IMR-90 (cell line): Measurements from ENCODE around the gene PPIL4. TPM values are rescaled to one million over a fixed set of nuclear protein-coding genes. Genes with fewer than 3 reads are reported as not detected.

Experiments used
- ATAC-seq: fragments of 200-7000 bp; cut with Tn5 transposase; 2 replicates; pipeline ENCODE4 v1.9.1; 2020; ENCODE audit warnings: low read depth, mild to moderate bottlenecking, moderate library complexity
- BruUV-seq: library from RNA; stranded (reverse); fragments of 400-500 nt; replicated peaks from 2 replicates; lab custom pipeline; 2021; lab: Mats Ljungman, UMichigan
- CTCF ChIA-PET: fragments of 300-600 bp; formaldehyde crosslinking; extraction: SDS; loops from one replicate; lab custom pipeline; 2021; ENCODE audit warnings: antibody characterized with exemption; lab: Yijun Ruan, JAX
- POLR2A ChIA-PET: fragments of 300-600 bp; sonication (Branson Sonifier 250); formaldehyde crosslinking; loops from one replicate; lab custom pipeline; 2022; ENCODE audit warnings: antibody characterized with exemption; ENCODE audit not compliant: unreplicated experiment; lab: Charles Lee
- DNase-seq: peaks from one replicate; pipeline ENCODE4 v3.0.0; 2013
- H2AFZ ChIP-seq: replicated peaks from 2 replicates; pipeline ENCODE3; 2013; ENCODE audit warnings: low read length, mild to moderate bottlenecking; ENCODE audit not compliant: poor library complexity
- H2AK5ac ChIP-seq: 2 replicates; pipeline ENCODE4 v1.6.1; 2013; ENCODE audit warnings: low read depth, low read length, inconsistent platforms
- H2AK9ac ChIP-seq: replicated peaks from 2 replicates; pipeline ENCODE3; 2013; ENCODE audit warnings: mild to moderate bottlenecking, low read depth, low read length, moderate library complexity; ENCODE audit not compliant: poor library complexity
- H2BK120ac ChIP-seq: 2 replicates; pipeline ENCODE4 v1.6.1; 2013; ENCODE audit warnings: low read depth, low read length, inconsistent platforms
- H2BK15ac ChIP-seq: 3 replicates; pipeline ENCODE4 v1.6.1; 2013; ENCODE audit warnings: low read depth, low read length, inconsistent platforms
- H2BK20ac ChIP-seq: 2 replicates; pipeline ENCODE4 v1.6.1; 2013; ENCODE audit warnings: low read depth, mild to moderate bottlenecking, inconsistent platforms, low read length, moderate library complexity
- H2BK5ac ChIP-seq: 2 replicates; pipeline ENCODE4 v1.6.1; 2013; ENCODE audit warnings: mild to moderate bottlenecking, low read depth, low read length, inconsistent platforms; ENCODE audit not compliant: poor library complexity, severe bottlenecking
- H3K14ac ChIP-seq: replicated peaks from 2 replicates; pipeline ENCODE4 v1.6.1; 2013; ENCODE audit warnings: low read depth, low read length, inconsistent platforms
- H3K18ac ChIP-seq: 2 replicates; pipeline ENCODE4 v1.6.1; 2013; ENCODE audit warnings: low read depth, low read length, control low read depth
- H3K23ac ChIP-seq: 2 replicates; pipeline ENCODE4 v1.6.1; 2013; ENCODE audit warnings: low read depth, low read length, inconsistent platforms
- H3K27ac ChIP-seq: 2 replicates; pipeline ENCODE4 v1.5.1; 2013; ENCODE audit warnings: mild to moderate bottlenecking, control low read depth, low read length; ENCODE audit not compliant: insufficient read depth
- H3K27me3 ChIP-seq: 2 replicates; pipeline ENCODE4 v1.6.1; 2013; ENCODE audit warnings: low read length; ENCODE audit not compliant: control insufficient read depth, insufficient read depth
- H3K36me3 ChIP-seq: 2 replicates; pipeline ENCODE4 v1.6.1; 2013; ENCODE audit warnings: low read length, mixed read lengths; ENCODE audit not compliant: control insufficient read depth, insufficient read depth
- H3K4ac ChIP-seq: 2 replicates; pipeline ENCODE4 v1.6.1; 2013; ENCODE audit warnings: low read depth, low read length, inconsistent platforms
- H3K4me1 ChIP-seq: 2 replicates; pipeline ENCODE4 v1.6.1; 2013; ENCODE audit warnings: low read length, mixed read lengths; ENCODE audit not compliant: control insufficient read depth, insufficient read depth
- H3K4me2 ChIP-seq: 2 replicates; pipeline ENCODE4 v1.6.1; 2013; ENCODE audit warnings: low read depth, mild to moderate bottlenecking, control low read depth, low read length, moderate library complexity
- H3K4me3 ChIP-seq: 2 replicates; pipeline ENCODE4 v1.5.1; 2013; ENCODE audit warnings: low read depth, mild to moderate bottlenecking, control low read depth, low read length, moderate library complexity; ENCODE audit not compliant: insufficient read depth
- H3K56ac ChIP-seq: 2 replicates; pipeline ENCODE4 v1.6.1; 2013; ENCODE audit warnings: low read length, inconsistent platforms; ENCODE audit not compliant: insufficient read depth; ENCODE audit errors: extremely low read depth
- H3K79me1 ChIP-seq, 2 experiments: 2 replicates each; pipeline ENCODE4 v1.6.1; 2013; ENCODE audit warnings: low read length in 2 of 2, inconsistent platforms in 1 of 2, low read depth in 1 of 2
- H3K9ac ChIP-seq: 2 replicates; pipeline ENCODE4 v1.6.1; 2013; ENCODE audit warnings: low read depth, low read length, control low read depth
- H3K9me1 ChIP-seq: 2 replicates; pipeline ENCODE4 v1.6.1; 2013; ENCODE audit warnings: low read length, inconsistent platforms; ENCODE audit not compliant: insufficient read depth
- H3K9me3 ChIP-seq: 2 replicates; pipeline ENCODE4 v1.6.1; 2013; ENCODE audit warnings: low read length; ENCODE audit not compliant: control insufficient read depth, insufficient read depth
- H4K20me1 ChIP-seq: 2 replicates; pipeline ENCODE4 v1.6.1; 2013; ENCODE audit warnings: low read length, inconsistent platforms; ENCODE audit not compliant: insufficient read depth
- H4K5ac ChIP-seq: 2 replicates; pipeline ENCODE4 v1.6.1; 2013; ENCODE audit warnings: mild to moderate bottlenecking, low read depth, low read length, control low read depth
- H4K8ac ChIP-seq, 2 experiments: 2 replicates each; pipeline ENCODE4 v1.6.1; 2013; ENCODE audit warnings: low read depth in 2 of 2, low read length in 2 of 2, control low read depth in 1 of 2, inconsistent platforms in 1 of 2
- H4K91ac ChIP-seq: 2 replicates; pipeline ENCODE4 v1.6.1; 2013; ENCODE audit warnings: low read depth, low read length, inconsistent platforms; ENCODE audit not compliant: insufficient read depth
- BHLHE40 ChIP-seq: fragments of 150-350 bp; IDR thresholded peaks from 2 replicates; pipeline ENCODE4 v1.6.1; 2016; ENCODE audit warnings: mild to moderate bottlenecking, low read depth, low read length
- CHD1 ChIP-seq: IDR thresholded peaks from 2 replicates; pipeline ENCODE4 v1.6.1; 2012; ENCODE audit warnings: low read depth, low read length, improper control_type of control experiment
- NFE2L2 ChIP-seq: fragments of 150-350 bp; IDR thresholded peaks from 2 replicates; pipeline ENCODE4 v1.6.1; 2016; ENCODE audit warnings: low read depth, mild to moderate bottlenecking, low read length
- POLR2A ChIP-seq: IDR thresholded peaks from 2 replicates; pipeline ENCODE4 v1.6.1; 2012; ENCODE audit warnings: mild to moderate bottlenecking, low read depth, low read length
- WGBS, 2 experiments: methylation state at CpG; one replicate each; pipeline versions ENCODE4 v1.1.5 to v1.1.7; 2013; ENCODE audit warnings: missing lambda C conversion rate in 2 of 2; ENCODE audit not compliant: insufficient read length in 1 of 2; ENCODE audit errors: extremely low coverage in 2 of 2; 5-methylcytosine and 5-hydroxymethylcytosine counted together
- dilution Hi-C: fragments of 300-500 bp; cut with HindIII; formaldehyde crosslinking; loops from one replicate; pipeline ENCODE4 v1.14.3; 2018; ENCODE audit warnings: low sequenced_read_pairs; ENCODE audit not compliant: unreplicated experiment
- in situ Hi-C: fragments of 300-500 bp; cut with MboI; formaldehyde crosslinking; loops from 3 replicates; pipeline ENCODE4 v1.14.3; 2019; ENCODE audit warnings: low sequenced_read_pairs, inconsistent platforms, mixed read lengths
- intact Hi-C: fragments of 100-400 bp; cut with micrococcal nuclease; formaldehyde crosslinking; loops from 2 replicates; pipeline ENCODE4 v1.10.0; 2022
- polyA plus RNA-seq, 3 experiments: library from polyadenylated mRNA; depleted of rRNA; stranded (reverse); fragments of >200 nt; gene quantifications; 2 replicates each; pipeline ENCODE4 v1.2.3, GENCODE V29; 2012; ENCODE audit warnings: low replicate concordance in 1 of 3
- total RNA-seq: library from RNA; depleted of rRNA; stranded (reverse); fragments of >200 nt; gene quantifications from 2 replicates; pipeline ENCODE4 v1.2.3, GENCODE V29; 2012
- TF ChIP-seq, protein P1 (sequence below): fragments of 150-350 bp; IDR thresholded peaks from 2 replicates; pipeline ENCODE4 v1.6.1; 2017; ENCODE audit warnings: mild to moderate bottlenecking, antibody characterized with exemption, low read length, low read depth

PPIL4 gene
- total and polyA plus RNA-seq, 2 of the 4 experiments (the other 2 are of a cell fraction), result 10.6 to 13.3 TPM

DNA sequence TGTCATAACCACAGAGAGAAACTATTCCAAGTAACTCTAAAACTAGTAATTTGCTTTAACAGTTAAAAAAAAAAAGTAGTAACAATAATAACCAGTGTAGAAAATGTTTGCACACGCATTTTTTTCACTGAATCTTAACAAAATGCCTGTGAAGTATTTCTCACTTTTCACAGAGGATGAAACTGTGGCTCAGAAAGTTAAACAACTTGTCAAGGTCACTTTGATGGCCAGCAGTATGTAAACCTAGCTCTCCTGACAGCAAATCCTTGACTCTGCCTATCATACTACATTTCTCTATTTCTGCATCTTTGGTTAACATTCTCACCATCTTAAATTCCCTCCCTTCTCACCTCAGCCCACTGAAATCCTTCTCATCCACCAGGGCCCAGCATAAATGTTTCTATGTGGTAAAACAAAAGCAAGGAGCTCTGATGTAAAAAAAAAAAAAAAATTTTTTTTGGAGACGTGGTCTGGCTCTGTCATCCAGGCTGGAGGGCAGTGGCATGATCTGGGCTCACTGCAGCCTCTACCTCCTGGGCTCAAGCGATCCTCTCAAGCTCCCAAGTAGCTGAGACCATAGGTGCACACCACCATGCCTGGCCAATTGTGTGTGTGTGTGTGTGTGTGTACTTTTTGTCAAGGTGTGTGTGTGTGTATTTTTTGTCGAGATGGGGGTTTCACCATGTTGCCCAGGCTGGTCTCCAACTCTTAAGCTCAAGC is 34.9 kb downstream of the PPIL4 start:
- Histone ChIP-seq H2BK20ac (no peak overlapping the region), H3K18ac (no peak overlapping the region), H4K20me1 (no peaks in the 10 kb centered on the region; the same call in 1 of the 2 replicates), H3K4me3 (no peak overlapping the region), H4K91ac (no peak overlapping the region), H3K23ac (no peak overlapping the region), H4K8ac (no peak overlapping the region), H3K56ac (no peak overlapping the region), H3K36me3 (0 out of 2 replicates have a peak, but pooled peaks cover 11% of the 10 kb centered on the region), H3K4me1 (no peaks in the 10 kb centered on the region), H3K9me1 (no peaks in the 10 kb centered on the region), H2AFZ (no peak overlapping the region), H3K27me3 (no peaks in the 10 kb centered on the region), H3K14ac (no peak overlapping the region), H3K4ac (no peak overlapping the region), H2BK15ac (no peak overlapping the region), H2AK5ac (no peak overlapping the region), H3K9me3 (no peaks in the 10 kb centered on the region), H3K4me2 (no peak overlapping the region), H3K9ac (no peak overlapping the region), H2BK120ac (no peak overlapping the region), H2AK9ac (no peak overlapping the region), H4K5ac (no peak overlapping the region), H3K27ac (no peak overlapping the region), H3K79me1 (peaks cover 11 to 24% of the 10 kb centered on the region in 2 experiments), H2BK5ac (peak overlapping the region; percentile 45)
- TF ChIP-seq CHD1 (no peak), BHLHE40 (no peak), NFE2L2 (no peak), POLR2A (no peak)
- TF ChIP-seq, protein P1, sequence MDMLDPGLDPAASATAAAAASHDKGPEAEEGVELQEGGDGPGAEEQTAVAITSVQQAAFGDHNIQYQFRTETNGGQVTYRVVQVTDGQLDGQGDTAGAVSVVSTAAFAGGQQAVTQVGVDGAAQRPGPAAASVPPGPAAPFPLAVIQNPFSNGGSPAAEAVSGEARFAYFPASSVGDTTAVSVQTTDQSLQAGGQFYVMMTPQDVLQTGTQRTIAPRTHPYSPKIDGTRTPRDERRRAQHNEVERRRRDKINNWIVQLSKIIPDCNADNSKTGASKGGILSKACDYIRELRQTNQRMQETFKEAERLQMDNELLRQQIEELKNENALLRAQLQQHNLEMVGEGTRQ, result no peak
- no peak for DNase-seq
- WGBS, 2 experiments, result 100% methylated on average over 1 of the region's 4 CpGs; no CpG with 5 or more reads in 1 of the 2 experiments
- CTCF ChIA-PET, result interaction anchor here (0.6 kb wide), 1 partner anchor 32 kb away, joined by 3 read pairs; no protein-coding TSS in a partner anchor
- POLR2A ChIA-PET, result no interaction called here
- no TSS peak for BruUV-seq
- intact Hi-C loops, result loop anchor here (10.0 kb wide), 1 partner anchor 936 kb away; no protein-coding TSS in a partner anchor
- dilution Hi-C loops, result no loop called here
- no peak; the same call in 1 of the 2 replicates for ATAC-seq
- in situ Hi-C loops, result loop anchor here (10.0 kb wide), 1 partner anchor 936 kb away; no protein-coding TSS in a partner anchor
